Suprapubic skin (tissue), 4 donors: ENCODE measurements around the gene RAB14. TPM values are rescaled to one million over a fixed set of nuclear protein-coding genes. Genes with fewer than 3 reads are reported as not detected.
A peak's percentile ranks its signal among the peaks of the same experiment; 100 is the strongest.

Source experiments
- DNase-seq, 2 donors: peaks; one replicate each; pipeline ENCODE4 v3.0.0-alpha.2; 2019; ENCODE audit warnings: low spot score in 2 of 2
- H3K27ac ChIP-seq: fragments of 200-600 bp; sonication (generic); one replicate; pipeline ENCODE4 v1.5.1; 2019
- H3K27me3 ChIP-seq: fragments of 200-600 bp; sonication (generic); one replicate; pipeline ENCODE4 v1.5.1; 2019
- H3K36me3 ChIP-seq: fragments of 200-600 bp; sonication (generic); one replicate; pipeline ENCODE4 v1.5.1; 2019
- H3K4me1 ChIP-seq: fragments of 200-600 bp; sonication (generic); one replicate; pipeline ENCODE4 v1.5.1; 2019
- H3K4me3 ChIP-seq: fragments of 200-600 bp; sonication (generic); one replicate; pipeline ENCODE4 v1.5.1; 2019; ENCODE audit warnings: mild to moderate bottlenecking
- H3K9me3 ChIP-seq: fragments of 200-600 bp; sonication (generic); one replicate; pipeline ENCODE4 v1.5.1; 2019
- EP300 ChIP-seq: sonication (generic); formaldehyde crosslinking; IDR thresholded peaks from one replicate; pipeline ENCODE4 v1.6.1; 2017; ENCODE audit warnings: antibody characterized with exemption
- POLR2A ChIP-seq, 2 donors: fragments of 450-650 bp; IDR thresholded peaks; one replicate each; pipeline ENCODE4 v1.6.1; 2017; ENCODE audit warnings: antibody characterized with exemption in 2 of 2, mild to moderate bottlenecking in 2 of 2, moderate library complexity in 2 of 2
- POLR2AphosphoS5 ChIP-seq, 3 donors: sonication (generic); formaldehyde crosslinking; IDR thresholded peaks; one replicate each; pipeline ENCODE4 v1.6.1; 2017; ENCODE audit warnings: antibody characterized with exemption in 3 of 3
- WGBS: methylation state at CpG from one replicate; pipeline ENCODE4 v1.1.5; 2018; 5-methylcytosine and 5-hydroxymethylcytosine counted together
- total RNA-seq, 4 donors: library from RNA; depleted of rRNA; stranded (reverse); fragments of >200 nt; gene quantifications; one replicate each; pipeline ENCODE4 v1.1.0, GENCODE V29; 2016
- TF ChIP-seq, protein P1 (sequence below), 2 donors: fragments of 200-600 bp in 1 of 2; fragments of 450-650 bp in 1 of 2; sonication (generic) in 1 of 2; IDR thresholded peaks; one replicate each; pipeline ENCODE4 v1.5.1; 2016 to 2019; ENCODE audit warnings: antibody characterized with exemption in 2 of 2, mild to moderate bottlenecking in 1 of 2, moderate library complexity in 1 of 2

Gene RAB14
- total RNA-seq, 4 donors from 2014 or later: 41.4 to 49.5 (median 45.9) TPM

DNA sequence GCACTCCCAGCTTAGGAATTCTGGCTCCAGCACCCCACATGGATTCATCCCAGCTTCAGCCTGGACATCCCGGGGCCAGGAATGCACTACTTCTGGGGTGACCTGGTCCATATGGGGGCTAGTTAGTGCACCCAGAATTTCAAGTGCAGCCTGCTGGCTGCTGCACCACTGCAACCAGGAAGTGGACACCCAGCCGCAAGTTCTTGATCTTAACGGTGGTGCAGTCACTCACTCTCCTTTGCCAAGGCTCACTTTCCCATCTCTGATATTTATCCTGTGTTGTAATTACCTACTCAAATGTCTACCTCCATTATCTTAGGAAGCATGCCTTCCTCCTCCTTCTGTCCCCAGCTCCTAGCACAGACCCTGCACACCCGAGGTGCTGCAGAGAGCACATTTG, 26.2 kb upstream of the RAB14 start:
- Histone ChIP-seq H3K27ac (no peak overlapping the region), H3K4me1 (no peaks in the 10 kb centered on the region), H3K36me3 (no peaks in the 10 kb centered on the region), H3K4me3 (no peak overlapping the region), H3K27me3 (no peaks in the 10 kb centered on the region), H3K9me3 (no peaks in the 10 kb centered on the region)
- DNase-seq: no peak
- TF ChIP-seq EP300 (no peak), POLR2AphosphoS5 (IDR thresholded peaks at IDR 0.05) (no peak), POLR2A (IDR thresholded peaks at IDR 0.05) (no peak)
- TF ChIP-seq, protein P1, sequence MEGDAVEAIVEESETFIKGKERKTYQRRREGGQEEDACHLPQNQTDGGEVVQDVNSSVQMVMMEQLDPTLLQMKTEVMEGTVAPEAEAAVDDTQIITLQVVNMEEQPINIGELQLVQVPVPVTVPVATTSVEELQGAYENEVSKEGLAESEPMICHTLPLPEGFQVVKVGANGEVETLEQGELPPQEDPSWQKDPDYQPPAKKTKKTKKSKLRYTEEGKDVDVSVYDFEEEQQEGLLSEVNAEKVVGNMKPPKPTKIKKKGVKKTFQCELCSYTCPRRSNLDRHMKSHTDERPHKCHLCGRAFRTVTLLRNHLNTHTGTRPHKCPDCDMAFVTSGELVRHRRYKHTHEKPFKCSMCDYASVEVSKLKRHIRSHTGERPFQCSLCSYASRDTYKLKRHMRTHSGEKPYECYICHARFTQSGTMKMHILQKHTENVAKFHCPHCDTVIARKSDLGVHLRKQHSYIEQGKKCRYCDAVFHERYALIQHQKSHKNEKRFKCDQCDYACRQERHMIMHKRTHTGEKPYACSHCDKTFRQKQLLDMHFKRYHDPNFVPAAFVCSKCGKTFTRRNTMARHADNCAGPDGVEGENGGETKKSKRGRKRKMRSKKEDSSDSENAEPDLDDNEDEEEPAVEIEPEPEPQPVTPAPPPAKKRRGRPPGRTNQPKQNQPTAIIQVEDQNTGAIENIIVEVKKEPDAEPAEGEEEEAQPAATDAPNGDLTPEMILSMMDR (IDR thresholded peaks at IDR 0.05): no peak
- 75% methylated on average over 4 of the region's 4 CpGs for WGBS

DNA sequence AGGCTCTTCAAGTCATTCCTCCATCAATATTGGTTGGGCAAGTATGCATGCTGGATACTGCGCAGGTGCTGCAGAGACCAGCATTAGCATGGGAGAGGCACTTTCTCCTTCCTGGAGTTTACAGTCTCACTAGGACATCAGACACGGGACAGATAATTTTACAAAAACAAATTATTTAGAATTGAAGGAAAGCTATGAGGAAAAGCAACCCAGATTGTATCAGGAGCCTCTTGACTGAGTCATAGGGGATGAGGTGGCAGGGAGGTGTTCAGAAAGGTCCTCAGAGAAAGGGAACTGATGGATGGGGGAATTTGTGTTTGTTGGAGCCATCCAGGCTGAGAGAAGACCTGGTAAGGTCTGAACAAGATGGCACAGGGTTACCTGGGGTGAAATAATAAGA, 24.5 kb upstream of the RAB14 start:
- Histone ChIP-seq H3K4me3 (no peak overlapping the region), H3K9me3 (no peaks in the 10 kb centered on the region), H3K27ac (no peak overlapping the region), H3K4me1 (peaks cover 4% of the 10 kb centered on the region), H3K27me3 (no peaks in the 10 kb centered on the region), H3K36me3 (no peaks in the 10 kb centered on the region)
- DNase-seq: no peak
- TF ChIP-seq, protein P1 (IDR thresholded peaks at IDR 0.05): no peak
- TF ChIP-seq POLR2A (IDR thresholded peaks at IDR 0.05) (no peak), EP300 (no peak), POLR2AphosphoS5 (IDR thresholded peaks at IDR 0.05) (no peak)
- 79% methylated on average over 2 of the region's 2 CpGs for WGBS

DNA sequence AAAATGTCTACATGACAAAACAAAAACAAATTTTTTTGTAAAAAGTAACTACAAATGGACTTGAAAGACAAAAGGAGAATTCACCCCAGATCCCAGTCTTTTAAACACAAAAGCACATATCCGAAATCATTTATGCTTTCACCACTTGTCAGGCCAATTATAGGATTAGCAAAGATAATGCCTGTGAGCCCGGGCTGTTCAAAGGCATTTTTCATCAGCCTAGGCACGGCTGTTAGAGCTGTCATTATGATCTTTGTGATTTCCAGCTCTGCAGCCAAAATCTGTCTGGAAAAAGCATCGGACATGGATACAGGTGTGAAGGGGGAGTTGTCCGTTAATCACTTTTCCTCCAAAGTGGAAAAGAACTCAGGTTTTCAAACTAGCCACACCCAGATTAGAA, 23.6 kb upstream of the RAB14 start:
- no peak for DNase-seq
- Histone ChIP-seq H3K27ac (no peak overlapping the region), H3K4me1 (peaks cover 4% of the 10 kb centered on the region), H3K36me3 (no peaks in the 10 kb centered on the region), H3K9me3 (no peaks in the 10 kb centered on the region), H3K27me3 (no peaks in the 10 kb centered on the region), H3K4me3 (no peak overlapping the region)
- TF ChIP-seq POLR2A (IDR thresholded peaks at IDR 0.05): no peak
- no peak for TF ChIP-seq EP300
- TF ChIP-seq, protein P1 (IDR thresholded peaks at IDR 0.05): no peak
- TF ChIP-seq POLR2AphosphoS5 (IDR thresholded peaks at IDR 0.05): no peak
- 75% methylated on average over 5 of the region's 5 CpGs for WGBS

DNA sequence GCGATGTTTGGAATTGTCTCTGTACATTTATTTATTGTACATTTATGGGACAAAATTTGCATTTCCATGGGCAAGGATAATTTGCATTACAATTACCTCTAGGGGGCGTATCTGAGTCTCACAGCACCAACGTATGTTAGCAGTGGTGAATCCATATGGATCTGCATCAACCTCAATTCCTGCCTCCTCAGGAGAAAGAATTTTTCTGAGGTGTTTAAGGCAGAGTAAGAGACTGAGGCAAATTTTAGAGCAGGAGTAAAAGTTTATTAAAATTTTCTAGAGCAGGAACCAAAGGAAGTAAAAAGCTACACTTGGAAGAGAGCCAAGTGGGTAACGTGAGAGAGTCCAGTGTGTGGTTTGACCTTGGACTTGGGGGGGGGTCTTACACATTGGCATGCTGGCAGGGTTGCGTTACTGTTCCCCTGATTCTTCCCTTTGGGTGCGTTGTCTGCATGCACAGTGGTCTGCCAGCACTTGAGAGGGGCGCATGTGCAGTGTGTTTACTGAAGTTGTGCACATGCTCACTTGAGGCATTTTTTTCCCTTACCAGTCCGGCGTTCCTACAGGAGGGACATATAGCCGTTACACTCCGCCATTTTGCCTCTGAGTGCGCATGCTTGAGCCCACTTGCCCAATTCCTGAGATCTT, 21.0 kb upstream of the RAB14 start:
- WGBS: 62% methylated on average over 12 of the region's 12 CpGs
- DNase-seq: no peak
- H3K4me3 ChIP-seq: no peak overlapping the region

DNA sequence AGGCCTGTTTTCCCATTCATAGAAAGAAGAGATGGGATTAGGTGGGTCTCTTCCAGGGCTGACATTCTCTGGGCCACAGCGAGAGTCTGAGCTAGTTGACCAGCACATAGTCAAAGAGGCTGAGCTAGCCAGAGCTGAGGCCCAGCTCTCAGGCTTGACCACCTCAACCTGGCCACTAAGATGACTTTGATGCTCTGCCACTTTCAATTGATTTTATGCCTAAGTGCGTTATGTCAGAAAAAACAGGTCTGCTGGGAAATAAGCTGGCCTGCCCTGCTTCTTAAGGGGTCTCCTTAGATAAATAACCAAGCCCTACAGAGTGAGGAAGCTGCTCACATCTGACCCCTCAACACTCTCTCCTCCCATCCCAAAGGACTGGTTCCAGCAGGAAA, 20.0 kb upstream of the RAB14 start:
- Histone ChIP-seq H3K9me3 (no peaks in the 10 kb centered on the region), H3K4me1 (peaks cover 4% of the 10 kb centered on the region), H3K27me3 (no peaks in the 10 kb centered on the region), H3K4me3 (no peak overlapping the region), H3K36me3 (no peaks in the 10 kb centered on the region), H3K27ac (no peak overlapping the region)
- TF ChIP-seq, protein P1 (IDR thresholded peaks at IDR 0.05): no peak
- DNase-seq: no peak
- WGBS: 100% methylated on average over 2 of the region's 2 CpGs

More for the DNA sequence above, 21.0 kb upstream of the RAB14 start:
- TF ChIP-seq EP300: no peak
- no peak for TF ChIP-seq POLR2A (IDR thresholded peaks at IDR 0.05)
- TF ChIP-seq POLR2AphosphoS5 (IDR thresholded peaks at IDR 0.05): no peak
- TF ChIP-seq, protein P1 (IDR thresholded peaks at IDR 0.05): peak; percentile 32 to 53
- H3K27me3 ChIP-seq: no peaks in the 10 kb centered on the region
- H3K27ac ChIP-seq: no peak overlapping the region
- H3K9me3 ChIP-seq: no peaks in the 10 kb centered on the region
- H3K36me3 ChIP-seq: no peaks in the 10 kb centered on the region
- peaks cover 4% of the 10 kb centered on the region for H3K4me1 ChIP-seq
